Astrocyte (in vitro differentiated cells and primary cell): ENCODE measurements around the gene ZNF593OS.

Experiments
- EZH2 ChIP-seq: IDR thresholded peaks from 2 replicates; pipeline ENCODE4 v1.6.1; 2012; ENCODE audit warnings: mild to moderate bottlenecking, low read length, inconsistent platforms; ENCODE audit not compliant: insufficient read depth
- TF ChIP-seq, protein P1 (sequence below): IDR thresholded peaks from 2 replicates; pipeline ENCODE4 v1.5.1; 2011; ENCODE audit warnings: low read depth, mild to moderate bottlenecking, inconsistent platforms, low read length, moderate library complexity; ENCODE audit not compliant: insufficient read depth

DNA sequence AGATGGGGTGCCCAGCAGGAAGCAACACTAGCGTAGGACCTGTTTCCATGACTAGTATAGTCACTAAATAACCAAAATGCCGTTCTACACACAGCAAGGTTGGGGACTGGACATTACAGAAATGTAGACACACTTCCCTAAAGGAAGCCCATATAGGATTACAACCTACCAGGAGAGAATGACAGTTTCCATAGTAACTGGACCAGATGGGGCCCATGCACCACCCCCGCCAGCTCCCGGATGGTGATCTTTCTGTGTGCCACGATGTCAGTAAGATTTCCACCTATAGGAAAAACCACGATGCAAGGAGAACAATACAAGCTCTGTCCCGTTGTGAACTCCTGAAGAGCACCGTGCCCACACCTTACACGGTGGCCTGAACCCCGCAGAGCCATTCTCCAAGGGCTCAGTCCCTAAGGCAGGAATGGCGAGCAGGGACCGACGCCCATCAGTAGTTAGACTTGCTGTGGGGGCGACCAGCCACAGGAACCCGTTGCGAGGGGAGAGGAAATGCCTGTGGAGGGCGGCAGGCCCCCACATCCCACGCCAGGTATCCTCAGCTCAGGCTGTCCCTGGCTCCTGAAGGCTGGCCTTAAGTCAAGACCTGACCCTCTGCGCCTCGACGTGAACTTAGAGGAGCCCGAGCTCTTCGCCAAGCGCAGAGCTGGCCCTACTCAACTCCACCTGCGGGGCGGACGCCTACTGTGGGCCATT, 48.7 kb upstream of the ZNF593OS start:
- TF ChIP-seq, protein P1, sequence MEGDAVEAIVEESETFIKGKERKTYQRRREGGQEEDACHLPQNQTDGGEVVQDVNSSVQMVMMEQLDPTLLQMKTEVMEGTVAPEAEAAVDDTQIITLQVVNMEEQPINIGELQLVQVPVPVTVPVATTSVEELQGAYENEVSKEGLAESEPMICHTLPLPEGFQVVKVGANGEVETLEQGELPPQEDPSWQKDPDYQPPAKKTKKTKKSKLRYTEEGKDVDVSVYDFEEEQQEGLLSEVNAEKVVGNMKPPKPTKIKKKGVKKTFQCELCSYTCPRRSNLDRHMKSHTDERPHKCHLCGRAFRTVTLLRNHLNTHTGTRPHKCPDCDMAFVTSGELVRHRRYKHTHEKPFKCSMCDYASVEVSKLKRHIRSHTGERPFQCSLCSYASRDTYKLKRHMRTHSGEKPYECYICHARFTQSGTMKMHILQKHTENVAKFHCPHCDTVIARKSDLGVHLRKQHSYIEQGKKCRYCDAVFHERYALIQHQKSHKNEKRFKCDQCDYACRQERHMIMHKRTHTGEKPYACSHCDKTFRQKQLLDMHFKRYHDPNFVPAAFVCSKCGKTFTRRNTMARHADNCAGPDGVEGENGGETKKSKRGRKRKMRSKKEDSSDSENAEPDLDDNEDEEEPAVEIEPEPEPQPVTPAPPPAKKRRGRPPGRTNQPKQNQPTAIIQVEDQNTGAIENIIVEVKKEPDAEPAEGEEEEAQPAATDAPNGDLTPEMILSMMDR = no peak
- TF ChIP-seq EZH2 = no peak
